Memory B cell (primary cell): ENCODE results near the gene C2CD2.

Experiments used
- ATAC-seq: fragments of 150-1000 bp; cut with Tn5 transposase; 2 replicates; pipeline ENCODE4 v1.10.0; 2021; ENCODE audit warnings: low read depth, mild to moderate bottlenecking, moderate library complexity
- DNase-seq, 2 donors: peaks; one replicate each; pipeline ENCODE4 v3.0.0; 2022; ENCODE audit warnings: low spot score in 2 of 2
- H3K27ac Mint-ChIP-seq: one replicate; pipeline ENCODE4 v1.8.0; 2022; ENCODE audit warnings: mild to moderate bottlenecking, moderate library complexity, mixed read lengths
- H3K27me3 Mint-ChIP-seq: one replicate; pipeline ENCODE4 v1.8.0; 2022; ENCODE audit warnings: mixed read lengths
- H3K36me3 Mint-ChIP-seq: one replicate; pipeline ENCODE4 v1.8.0; 2022; ENCODE audit warnings: mild to moderate bottlenecking, mixed read lengths
- H3K4me1 Mint-ChIP-seq: one replicate; pipeline ENCODE4 v1.8.0; 2022; ENCODE audit warnings: mixed read lengths
- H3K4me3 Mint-ChIP-seq: one replicate; pipeline ENCODE4 v1.8.0; 2022; ENCODE audit warnings: mild to moderate bottlenecking, moderate library complexity, mixed read lengths
- H3K9me3 Mint-ChIP-seq: one replicate; pipeline ENCODE4 v1.8.0; 2022; ENCODE audit warnings: mixed read lengths

C2CD2 gene

DNA sequence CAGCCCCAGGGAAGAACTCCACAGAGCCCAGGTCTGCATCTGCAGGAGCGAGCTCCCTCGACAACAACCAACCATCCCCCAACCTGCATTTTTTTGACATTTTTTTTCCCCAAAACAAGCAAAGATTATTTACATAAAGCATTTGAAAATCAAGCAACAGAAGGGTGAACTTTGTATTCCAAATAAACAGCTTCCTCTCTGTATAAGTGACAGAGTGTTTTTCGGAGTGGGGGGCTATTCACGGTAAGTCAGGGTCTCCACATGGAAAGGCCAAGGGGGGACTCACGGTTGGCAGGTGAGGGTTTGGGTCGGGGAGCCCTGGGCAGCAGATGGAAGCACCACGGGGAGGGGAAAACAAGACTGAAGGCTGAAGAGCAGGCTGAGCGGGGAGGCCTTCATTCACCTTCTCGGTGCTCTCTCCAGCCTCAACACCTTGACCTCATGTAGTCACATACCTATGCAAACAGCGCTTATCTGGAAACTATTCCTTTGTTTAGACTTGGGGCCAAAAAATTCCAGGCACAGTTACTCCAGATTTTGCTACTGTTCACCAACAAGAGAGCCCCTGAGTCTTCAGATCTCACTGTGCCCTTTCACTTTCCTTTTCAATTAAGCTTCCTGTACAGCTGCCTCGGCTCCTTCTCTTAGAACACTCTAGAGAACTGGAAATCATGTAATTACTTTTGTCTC lies 27.6 kb downstream of the C2CD2 start:
- Mint-ChIP-seq H3K4me3 (peak overlapping the region; percentile 96), H3K27ac (peak overlapping the region; percentile 99), H3K36me3 (no peaks in the 10 kb centered on the region), H3K9me3 (no peaks in the 10 kb centered on the region), H3K27me3 (no peaks in the 10 kb centered on the region), H3K4me1 (peaks cover 31% of the 10 kb centered on the region)
- DNase-seq (peak in 1 of 2 donors; percentile 41), ATAC-seq (peak; percentile 60)

DNA sequence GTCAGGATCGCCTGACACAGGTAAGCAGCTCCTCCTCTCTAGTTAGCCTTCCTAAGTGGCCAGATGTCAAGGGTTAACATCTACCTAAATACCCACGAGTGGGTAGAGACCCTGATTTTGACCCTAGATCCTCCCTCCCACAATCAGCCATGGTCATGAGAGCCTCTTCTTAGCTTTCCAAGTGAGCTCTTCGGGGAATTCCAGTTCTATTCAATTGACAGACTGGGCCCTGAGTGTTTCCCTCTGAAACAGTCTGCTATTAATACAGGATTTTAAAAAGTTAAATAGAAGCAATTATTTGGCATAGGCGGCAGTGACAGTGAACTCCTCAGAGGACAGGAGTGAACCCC lies 28.1 kb downstream of the C2CD2 start:
- H3K36me3 Mint-ChIP-seq, result no peaks in the 10 kb centered on the region
- H3K4me3 Mint-ChIP-seq, result peak overlapping the region; percentile 96
- H3K27me3 Mint-ChIP-seq, result no peaks in the 10 kb centered on the region
- peak overlapping the region; percentile 99 for H3K27ac Mint-ChIP-seq
- ATAC-seq (no peak), DNase-seq (no peak)
- no peaks in the 10 kb centered on the region for H3K9me3 Mint-ChIP-seq
- peaks cover 35% of the 10 kb centered on the region for H3K4me1 Mint-ChIP-seq

DNA sequence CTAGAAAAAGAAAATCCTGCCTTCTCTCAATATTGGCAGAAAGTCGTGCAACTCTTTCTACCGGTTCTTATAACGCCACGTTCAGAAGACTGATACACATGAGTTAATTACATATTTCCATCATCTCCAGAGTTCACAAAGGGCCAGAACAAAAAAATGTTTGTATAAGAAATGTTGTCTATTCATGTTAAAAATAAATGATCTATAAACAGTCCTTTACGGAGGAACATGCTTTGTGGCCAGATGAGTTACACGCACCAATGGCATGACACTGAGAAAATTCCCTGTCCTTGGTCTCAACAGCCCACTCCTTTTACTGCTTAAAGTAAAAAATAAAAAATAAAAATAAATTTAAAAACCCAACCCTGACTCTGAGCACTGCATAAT lies 29.5 kb downstream of the C2CD2 start:
- Mint-ChIP-seq H3K4me1 (peaks cover 36% of the 10 kb centered on the region), H3K27ac (no peak overlapping the region), H3K27me3 (no peaks in the 10 kb centered on the region), H3K9me3 (no peaks in the 10 kb centered on the region), H3K4me3 (peak overlapping the region; percentile 9), H3K36me3 (no peaks in the 10 kb centered on the region)
- ATAC-seq (no peak), DNase-seq (no peak)

DNA sequence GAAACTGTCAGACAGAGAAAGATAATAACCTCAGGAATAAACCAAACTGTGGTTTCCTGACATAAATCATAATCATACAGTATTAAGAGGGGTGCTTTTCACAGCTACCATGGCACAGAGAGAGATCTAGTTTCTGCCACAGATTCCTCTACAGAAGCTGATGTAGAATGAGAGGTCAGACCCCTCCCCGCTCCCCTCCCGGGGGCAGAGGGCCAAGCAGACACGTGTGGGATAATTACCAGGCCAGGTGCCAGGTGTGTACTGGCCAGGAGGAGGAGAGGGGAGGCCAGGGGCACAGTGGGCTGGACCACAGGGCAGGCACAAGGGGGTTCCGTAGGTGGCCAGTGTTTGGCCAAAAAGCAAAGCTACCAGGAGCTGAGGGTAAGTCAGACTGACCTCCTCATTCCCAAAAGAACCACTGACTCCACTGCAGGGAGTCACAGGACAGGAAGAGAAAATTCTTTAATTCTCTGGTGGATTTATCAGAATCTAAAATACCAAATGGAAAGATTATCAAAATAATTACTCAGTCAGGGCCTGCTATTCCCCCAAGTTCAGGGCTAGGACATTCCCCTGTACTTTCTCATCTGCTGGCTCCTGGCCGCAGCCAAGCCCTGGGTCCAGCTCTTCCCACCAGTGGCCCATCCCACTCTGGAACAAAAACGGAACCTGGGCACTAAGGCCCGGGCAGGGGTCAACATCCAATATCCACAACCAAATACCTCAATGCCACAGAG lies 30.0 kb downstream of the C2CD2 start:
- H3K36me3 Mint-ChIP-seq, result peaks cover 2% of the 10 kb centered on the region
- no peak for DNase-seq
- no peaks in the 10 kb centered on the region for H3K27me3 Mint-ChIP-seq
- peaks cover 37% of the 10 kb centered on the region for H3K4me1 Mint-ChIP-seq
- H3K4me3 Mint-ChIP-seq, result peak overlapping the region; percentile 32
- no peak for ATAC-seq
- H3K9me3 Mint-ChIP-seq, result no peaks in the 10 kb centered on the region
- no peak overlapping the region for H3K27ac Mint-ChIP-seq

DNA sequence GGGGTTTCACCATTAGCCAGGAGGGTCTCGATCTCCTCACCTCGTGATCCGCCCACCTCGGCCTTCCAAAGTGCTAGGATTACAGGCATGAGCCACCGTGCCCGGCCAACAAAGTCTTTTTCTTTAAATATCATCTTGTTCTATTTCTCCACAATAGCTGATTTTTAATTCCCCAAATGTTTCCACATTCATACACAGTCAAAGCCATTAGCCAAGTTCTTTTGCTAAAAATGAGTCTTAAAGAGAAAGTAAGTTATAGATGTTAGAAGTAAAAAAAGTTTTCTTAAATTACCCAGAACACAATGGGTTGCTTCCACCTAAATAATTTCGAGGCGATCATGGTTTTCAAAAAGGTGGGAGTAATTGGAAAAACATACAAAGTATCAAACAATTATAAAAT lies 30.6 kb downstream of the C2CD2 start:
- H3K9me3 Mint-ChIP-seq, result no peaks in the 10 kb centered on the region

DNA sequence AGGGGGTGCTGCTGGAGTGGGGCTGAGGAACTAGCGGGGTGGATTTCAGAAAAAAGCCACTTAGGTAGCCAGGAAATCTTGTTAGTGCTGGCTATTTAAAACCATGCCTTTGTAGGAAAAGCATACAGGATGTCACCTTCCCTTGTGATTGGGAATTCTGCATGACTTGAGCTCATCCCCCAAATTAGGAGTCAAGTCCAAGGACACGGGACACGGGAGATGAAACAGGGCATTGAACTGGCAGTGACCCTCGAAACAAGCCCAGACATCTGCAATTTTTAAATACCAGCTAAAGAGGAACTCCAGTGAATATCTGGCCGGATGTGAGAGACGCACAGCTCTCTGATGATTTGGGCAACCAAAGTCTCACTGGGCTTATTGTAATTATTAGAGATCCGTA lies 32.8 kb downstream of the C2CD2 start:
- no peaks in the 10 kb centered on the region for H3K9me3 Mint-ChIP-seq
- H3K4me1 Mint-ChIP-seq, result peaks cover 20% of the 10 kb centered on the region
- peak overlapping the region; percentile 27 for H3K4me3 Mint-ChIP-seq
- ATAC-seq (peak; percentile 75), DNase-seq (peak in 1 of 2 donors; percentile 14)
- H3K27ac Mint-ChIP-seq, result peak overlapping the region; percentile 77
- H3K27me3 Mint-ChIP-seq, result no peaks in the 10 kb centered on the region
- H3K36me3 Mint-ChIP-seq, result peaks cover 13% of the 10 kb centered on the region

More for the DNA sequence above, 30.6 kb downstream of the C2CD2 start:
- Mint-ChIP-seq H3K27ac (no peak overlapping the region), H3K4me1 (peaks cover 33% of the 10 kb centered on the region), H3K27me3 (no peaks in the 10 kb centered on the region), H3K4me3 (peak overlapping the region; percentile 14), H3K36me3 (peaks cover 4% of the 10 kb centered on the region)
- DNase-seq (no peak), ATAC-seq (no peak)

DNA sequence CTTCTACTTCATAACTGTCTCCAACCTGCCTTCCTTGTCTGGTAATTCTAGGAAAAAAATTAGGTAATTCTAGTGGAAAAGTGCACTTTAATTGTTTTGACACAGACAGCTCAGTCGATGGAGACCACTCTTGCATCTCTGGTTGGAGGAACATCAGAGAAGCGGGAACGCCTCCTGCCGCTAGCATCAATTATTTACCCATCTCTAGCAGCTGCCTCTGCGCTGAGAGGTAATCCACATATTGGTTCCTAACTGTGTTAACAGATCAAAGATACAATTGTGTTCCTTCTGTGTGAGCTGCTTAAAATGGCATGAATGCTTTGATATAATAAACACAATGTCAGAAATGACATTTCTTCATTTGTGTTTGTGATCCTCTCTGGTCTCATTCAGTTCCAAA lies 33.3 kb downstream of the C2CD2 start:
- no peak for DNase-seq
- H3K27ac Mint-ChIP-seq, result peak overlapping the region; percentile 60
- no peaks in the 10 kb centered on the region for H3K27me3 Mint-ChIP-seq
- no peak for ATAC-seq
- H3K4me1 Mint-ChIP-seq, result peaks cover 16% of the 10 kb centered on the region
- peaks cover 15% of the 10 kb centered on the region for H3K36me3 Mint-ChIP-seq
- no peaks in the 10 kb centered on the region for H3K9me3 Mint-ChIP-seq
- H3K4me3 Mint-ChIP-seq, result no peak overlapping the region

DNA sequence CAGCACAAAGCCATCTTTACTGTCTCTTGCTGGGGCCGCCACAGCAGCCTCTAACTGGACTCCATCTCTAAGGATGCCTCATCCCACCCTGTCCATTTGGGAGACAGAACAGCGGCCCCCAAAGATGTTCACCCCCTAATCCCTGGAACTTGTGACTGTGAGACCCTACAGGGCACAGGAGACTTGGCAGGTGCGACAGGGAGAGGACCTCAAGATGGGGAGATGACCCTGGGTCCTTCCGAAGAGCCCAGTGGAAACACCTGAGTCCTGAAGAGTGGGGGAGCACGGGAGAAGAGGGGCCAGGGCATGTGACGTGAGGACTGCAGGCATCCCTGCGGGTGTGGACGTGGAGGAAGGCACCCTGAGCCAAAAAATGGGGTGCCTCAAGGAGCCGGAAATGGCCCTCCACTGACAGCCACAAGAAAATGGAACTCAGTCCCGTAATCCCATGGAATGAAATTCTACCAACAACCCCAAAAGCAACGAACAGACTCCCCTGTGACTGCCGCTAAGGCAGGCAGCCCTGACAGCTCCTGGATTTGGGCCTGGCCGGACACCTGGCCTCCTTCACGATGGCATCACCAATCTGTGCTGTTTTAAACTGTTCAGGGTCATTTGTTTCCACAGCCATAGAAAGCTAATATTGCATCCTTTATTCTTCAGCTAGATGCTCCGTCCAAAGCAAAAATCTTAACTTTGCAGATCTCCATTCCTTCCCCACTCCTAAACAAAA lies 34.0 kb downstream of the C2CD2 start:
- Mint-ChIP-seq H3K4me1 (peaks cover 16% of the 10 kb centered on the region), H3K27me3 (no peaks in the 10 kb centered on the region), H3K9me3 (no peaks in the 10 kb centered on the region), H3K36me3 (peaks cover 15% of the 10 kb centered on the region), H3K27ac (no peak overlapping the region), H3K4me3 (no peak overlapping the region)
- ATAC-seq, result no peak
- DNase-seq, result no peak

DNA sequence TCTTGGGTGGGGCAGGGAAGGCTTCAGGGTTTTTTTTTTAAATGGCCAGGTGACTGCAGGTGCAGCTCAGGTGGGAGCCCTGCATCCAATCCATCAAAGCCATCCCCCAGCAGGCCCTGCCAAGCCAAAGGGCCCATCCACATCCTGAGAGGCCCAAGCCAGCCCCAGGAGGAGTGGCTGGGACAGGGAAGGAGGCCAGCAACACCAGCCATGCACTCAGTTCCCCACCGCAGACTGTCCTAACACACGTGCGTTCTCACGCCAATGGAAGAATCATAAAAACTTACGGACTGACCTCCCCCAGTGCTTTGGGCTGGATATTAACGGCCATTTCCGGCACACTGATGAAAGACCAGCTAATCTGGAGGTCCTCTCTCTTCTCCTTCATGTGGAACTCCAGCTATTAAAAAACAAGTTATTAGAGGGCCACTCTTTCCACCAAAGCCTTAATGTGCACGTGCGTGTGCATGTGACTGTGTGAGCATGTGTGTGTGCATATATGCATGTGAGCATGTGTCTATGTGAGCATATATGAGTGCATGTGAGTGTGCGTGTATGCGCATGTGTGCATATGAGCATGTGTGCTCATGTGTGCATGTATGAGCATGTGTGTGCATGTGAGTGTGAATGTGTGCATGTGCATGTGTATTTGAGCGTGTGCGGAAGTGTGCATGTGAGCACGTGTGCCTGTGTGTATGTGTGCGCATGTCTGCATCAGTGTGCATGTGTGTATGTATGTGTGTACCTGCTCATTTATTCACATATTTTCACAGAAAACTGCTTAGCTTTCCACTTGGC lies 35.1 kb downstream of the C2CD2 start:
- ATAC-seq (no peak), DNase-seq (no peak)
- no peaks in the 10 kb centered on the region for H3K27me3 Mint-ChIP-seq
- H3K4me1 Mint-ChIP-seq, result peaks cover 15% of the 10 kb centered on the region
- H3K9me3 Mint-ChIP-seq, result no peaks in the 10 kb centered on the region
- peaks cover 17% of the 10 kb centered on the region for H3K36me3 Mint-ChIP-seq
- H3K27ac Mint-ChIP-seq, result no peak overlapping the region
- no peak overlapping the region for H3K4me3 Mint-ChIP-seq

DNA sequence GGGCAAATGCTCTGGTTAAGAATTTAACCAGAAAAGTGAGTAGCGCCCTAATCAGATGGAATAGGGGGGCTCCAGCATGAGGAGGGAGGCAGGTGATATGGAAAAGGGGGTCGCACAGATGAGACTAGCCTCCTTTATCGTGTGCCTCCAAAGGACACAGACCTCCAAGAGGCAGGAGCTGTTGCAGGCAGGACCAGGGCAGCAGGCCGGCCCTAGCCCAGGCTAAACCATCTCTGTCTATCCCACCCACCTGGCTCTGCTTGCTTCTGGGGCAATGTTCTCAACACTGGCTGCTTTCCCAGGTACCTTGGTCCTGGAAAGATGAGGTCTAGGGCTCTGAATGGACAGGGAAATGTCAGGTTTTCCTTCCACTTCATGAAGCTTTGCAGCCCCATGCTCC lies 36.3 kb downstream of the C2CD2 start:
- peaks cover 23% of the 10 kb centered on the region for H3K36me3 Mint-ChIP-seq
- H3K9me3 Mint-ChIP-seq, result no peaks in the 10 kb centered on the region
- no peak for DNase-seq
- peaks cover 12% of the 10 kb centered on the region for H3K4me1 Mint-ChIP-seq
- no peak for ATAC-seq
- H3K4me3 Mint-ChIP-seq, result no peak overlapping the region
- no peaks in the 10 kb centered on the region for H3K27me3 Mint-ChIP-seq
- H3K27ac Mint-ChIP-seq, result peak overlapping the region; percentile 31

DNA sequence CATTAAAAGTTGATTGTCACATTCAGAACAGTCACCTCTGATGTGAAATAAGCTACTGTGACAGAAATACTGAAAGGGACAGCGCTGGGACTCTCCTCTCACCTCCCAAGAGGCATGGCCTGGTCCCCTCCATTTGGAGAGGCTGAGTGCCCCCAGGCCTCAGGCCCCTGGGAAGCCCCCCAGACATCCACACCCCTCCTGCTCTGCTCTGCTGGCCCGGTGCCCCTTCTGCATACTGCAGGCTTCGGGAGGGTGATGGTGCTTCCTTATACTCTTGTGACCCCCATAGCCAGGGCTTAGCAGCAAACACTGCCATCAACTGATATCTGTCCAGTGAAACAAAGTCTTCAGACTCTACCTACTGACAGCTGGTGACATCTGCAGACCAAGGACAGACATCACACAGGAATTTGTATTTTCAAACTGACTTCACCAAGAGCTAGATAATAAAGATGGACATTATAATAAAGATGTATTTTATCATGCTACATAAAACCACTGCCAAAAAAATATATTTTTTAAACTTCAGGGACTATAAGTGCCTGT lies 36.9 kb downstream of the C2CD2 start:
- peak overlapping the region; percentile 31 for H3K27ac Mint-ChIP-seq
- H3K4me1 Mint-ChIP-seq, result peaks cover 12% of the 10 kb centered on the region
- ATAC-seq, result no peak
- no peaks in the 10 kb centered on the region for H3K27me3 Mint-ChIP-seq
- DNase-seq, result no peak
- H3K4me3 Mint-ChIP-seq, result no peak overlapping the region
- H3K9me3 Mint-ChIP-seq, result no peaks in the 10 kb centered on the region
- peaks cover 26% of the 10 kb centered on the region for H3K36me3 Mint-ChIP-seq

DNA sequence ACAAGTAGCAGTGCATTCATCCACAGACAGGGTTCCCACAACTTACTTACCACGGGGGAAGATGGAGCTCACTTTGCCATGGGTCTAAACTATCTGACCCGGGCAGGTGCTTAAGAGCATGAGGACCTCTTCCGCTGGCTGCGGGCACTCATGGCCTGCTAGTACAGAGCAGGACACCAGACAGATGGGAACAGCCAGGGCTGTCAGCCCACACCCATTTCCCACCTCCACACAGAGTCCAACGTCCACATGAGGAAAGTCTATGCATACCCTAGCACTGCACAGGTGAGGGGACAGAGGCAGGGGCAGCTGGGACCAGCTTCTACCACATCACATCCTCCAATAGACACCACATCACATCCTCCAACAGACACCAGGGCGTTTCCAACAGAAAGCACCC lies 38.9 kb downstream of the C2CD2 start:
- Mint-ChIP-seq H3K4me1 (peaks cover 2% of the 10 kb centered on the region), H3K27me3 (no peaks in the 10 kb centered on the region), H3K4me3 (no peak overlapping the region), H3K27ac (no peak overlapping the region), H3K36me3 (peaks cover 36% of the 10 kb centered on the region), H3K9me3 (no peaks in the 10 kb centered on the region)
- no peak for ATAC-seq
- no peak for DNase-seq

DNA sequence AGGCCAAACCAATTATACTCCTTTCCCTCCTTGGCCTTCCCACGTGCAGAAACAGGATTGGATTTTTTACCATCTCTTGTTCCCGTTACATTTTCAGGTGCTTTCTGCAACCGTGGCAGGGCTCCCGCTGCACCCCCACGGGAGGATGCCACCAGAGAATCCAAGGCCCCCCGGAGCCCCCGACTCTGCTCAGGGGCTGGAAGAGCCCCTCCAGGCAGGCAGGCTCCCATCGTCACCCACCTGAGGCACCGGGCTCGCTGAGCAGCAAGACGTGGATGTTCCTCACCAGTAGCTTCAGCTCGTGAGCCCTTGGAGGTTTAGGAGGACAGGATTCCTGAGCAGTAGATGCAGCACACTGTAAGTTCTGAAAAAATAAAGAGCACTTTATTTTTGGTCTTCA lies 39.5 kb downstream of the C2CD2 start:
- H3K9me3 Mint-ChIP-seq, result no peaks in the 10 kb centered on the region
- no peak overlapping the region for H3K27ac Mint-ChIP-seq
- no peaks in the 10 kb centered on the region for H3K27me3 Mint-ChIP-seq
- no peak overlapping the region for H3K4me3 Mint-ChIP-seq
- ATAC-seq, result no peak
- no peak for DNase-seq
- peaks cover 2% of the 10 kb centered on the region for H3K4me1 Mint-ChIP-seq
- peaks cover 38% of the 10 kb centered on the region for H3K36me3 Mint-ChIP-seq
